Fibroblast of mammary gland (primary cell): ENCODE data around the gene PGC.
A peak's percentile ranks its signal among the peaks of the same experiment; 100 is the strongest.

Source experiments
- DNase-seq: peaks from one replicate; pipeline ENCODE4 v3.0.0-alpha.2; 2010; ENCODE audit warnings: low read depth
- H3K4me3 ChIP-seq: 2 replicates; pipeline ENCODE4 v1.5.1; 2011; ENCODE audit warnings: low read depth, mild to moderate bottlenecking, low read length, moderate library complexity; ENCODE audit not compliant: control insufficient read depth
- CTCF ChIP-seq: conservative IDR thresholded peaks from 2 replicates; pipeline ENCODE4 v1.5.1; 2011; ENCODE audit warnings: low read depth, low read length, inconsistent platforms; ENCODE audit not compliant: control insufficient read depth, insufficient read depth

Gene PGC

GRCh38 chr6:41690541-41691330 lies 56.5 kb downstream of the PGC start:
- no peak for DNase-seq
- H3K4me3 ChIP-seq = no peak overlapping the region
- TF ChIP-seq CTCF = no peak

GRCh38 chr6:41689171-41690008 lies 57.8 kb downstream of the PGC start:
- DNase-seq = peak; percentile 45
- TF ChIP-seq CTCF = no peak
- H3K4me3 ChIP-seq = no peak overlapping the region

- TF ChIP-seq CTCF = no peak
- no peak for DNase-seq
- no peak overlapping the region for H3K4me3 ChIP-seq
These were observed 58.8 kb downstream of the PGC start for GRCh38 chr6:41688256-41688965.

GRCh38 chr6:41687501-41688175 lies 59.6 kb downstream of the PGC start:
- H3K4me3 ChIP-seq = no peak overlapping the region
- DNase-seq = no peak

More at GRCh38 chr6:41687501-41688175, 59.6 kb downstream of the PGC start:
- no peak for TF ChIP-seq CTCF
